AG10803 (cell line): ENCODE results near the gene ADPRHL1.

Source experiments
- DNase-seq: peaks from one replicate; pipeline ENCODE4 v3.0.0; 2010; ENCODE audit warnings: low read depth
- H3K4me3 ChIP-seq: 2 replicates; pipeline ENCODE4 v1.5.1; 2011; ENCODE audit warnings: mild to moderate bottlenecking, low read length, control low read depth
- TF ChIP-seq, protein P1 (sequence below): conservative IDR thresholded peaks from 2 replicates; pipeline ENCODE4 v1.5.1; 2011; ENCODE audit warnings: mild to moderate bottlenecking, low read length, control low read depth, inconsistent platforms

The ADPRHL1 gene

DNA sequence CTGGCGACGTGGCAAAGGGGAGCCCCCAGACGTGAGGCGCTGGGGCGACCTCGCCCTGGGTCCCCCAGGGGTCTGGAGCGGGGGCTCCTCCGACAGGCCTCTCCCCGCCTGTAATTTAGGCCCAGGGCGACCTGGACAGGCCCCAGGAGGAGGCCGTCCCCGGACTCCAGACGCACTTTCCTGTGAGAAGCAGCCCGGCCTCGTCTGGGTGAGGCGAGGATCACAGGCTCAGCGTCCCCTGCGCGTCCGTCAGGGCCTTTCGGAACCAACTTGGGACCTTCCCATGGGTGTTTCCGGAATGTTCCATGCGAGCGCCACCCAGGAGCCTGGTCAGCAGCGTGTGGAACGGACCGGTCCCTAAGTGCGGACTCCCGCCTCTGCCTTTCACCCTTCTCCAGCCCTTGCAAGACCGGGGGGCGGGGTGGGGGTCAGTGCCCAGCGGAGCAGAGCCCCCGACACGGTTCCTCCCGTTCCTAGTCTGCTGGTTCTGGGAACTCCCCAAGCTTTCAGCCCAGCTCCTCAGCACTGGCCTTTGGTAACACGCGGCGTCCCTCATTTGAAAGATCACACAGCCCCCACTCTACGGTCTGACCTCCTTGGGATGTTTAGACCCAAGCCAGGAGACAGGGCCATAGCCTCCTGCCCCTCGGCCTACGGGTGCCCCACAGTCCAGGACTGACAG lies 88.2 kb downstream of the ADPRHL1 start:
- H3K4me3 ChIP-seq, result 0 out of 2 replicates have a peak overlapping the region, but pooled peaks have one; percentile 35
- no peak for DNase-seq
- TF ChIP-seq, protein P1, sequence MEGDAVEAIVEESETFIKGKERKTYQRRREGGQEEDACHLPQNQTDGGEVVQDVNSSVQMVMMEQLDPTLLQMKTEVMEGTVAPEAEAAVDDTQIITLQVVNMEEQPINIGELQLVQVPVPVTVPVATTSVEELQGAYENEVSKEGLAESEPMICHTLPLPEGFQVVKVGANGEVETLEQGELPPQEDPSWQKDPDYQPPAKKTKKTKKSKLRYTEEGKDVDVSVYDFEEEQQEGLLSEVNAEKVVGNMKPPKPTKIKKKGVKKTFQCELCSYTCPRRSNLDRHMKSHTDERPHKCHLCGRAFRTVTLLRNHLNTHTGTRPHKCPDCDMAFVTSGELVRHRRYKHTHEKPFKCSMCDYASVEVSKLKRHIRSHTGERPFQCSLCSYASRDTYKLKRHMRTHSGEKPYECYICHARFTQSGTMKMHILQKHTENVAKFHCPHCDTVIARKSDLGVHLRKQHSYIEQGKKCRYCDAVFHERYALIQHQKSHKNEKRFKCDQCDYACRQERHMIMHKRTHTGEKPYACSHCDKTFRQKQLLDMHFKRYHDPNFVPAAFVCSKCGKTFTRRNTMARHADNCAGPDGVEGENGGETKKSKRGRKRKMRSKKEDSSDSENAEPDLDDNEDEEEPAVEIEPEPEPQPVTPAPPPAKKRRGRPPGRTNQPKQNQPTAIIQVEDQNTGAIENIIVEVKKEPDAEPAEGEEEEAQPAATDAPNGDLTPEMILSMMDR, result no peak

DNA sequence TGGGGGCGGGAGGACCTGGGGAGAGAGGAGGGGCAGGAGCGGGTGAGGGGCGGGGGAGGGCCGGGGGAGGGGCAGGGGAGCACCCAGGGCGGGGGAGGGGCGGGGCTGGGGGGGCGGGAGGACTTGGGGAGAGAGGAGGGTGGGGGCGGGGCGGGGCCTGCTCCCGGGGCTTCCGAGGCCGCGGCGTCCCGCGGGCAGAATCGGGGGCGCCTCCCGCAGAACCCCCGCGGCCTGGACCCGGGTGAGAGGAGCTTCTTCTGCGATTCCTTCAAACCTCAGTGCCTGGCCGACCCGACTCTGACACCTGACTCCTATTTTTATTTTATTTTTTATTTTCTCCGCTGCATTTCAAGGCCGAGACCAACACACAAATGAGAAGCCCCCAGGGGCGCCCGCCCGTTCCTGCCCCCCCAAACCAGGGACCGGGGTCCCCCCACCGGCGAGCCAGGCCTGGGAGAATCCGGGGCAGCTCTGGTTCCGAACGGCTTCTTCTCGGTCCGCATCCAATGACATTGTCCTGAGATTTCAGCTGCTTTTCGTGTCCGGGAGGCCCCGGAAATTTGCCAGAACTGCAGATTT lies 88.9 kb downstream of the ADPRHL1 start:
- TF ChIP-seq, protein P1, result no peak
- DNase-seq, result no peak
- peak overlapping the region; percentile 35 for H3K4me3 ChIP-seq

DNA sequence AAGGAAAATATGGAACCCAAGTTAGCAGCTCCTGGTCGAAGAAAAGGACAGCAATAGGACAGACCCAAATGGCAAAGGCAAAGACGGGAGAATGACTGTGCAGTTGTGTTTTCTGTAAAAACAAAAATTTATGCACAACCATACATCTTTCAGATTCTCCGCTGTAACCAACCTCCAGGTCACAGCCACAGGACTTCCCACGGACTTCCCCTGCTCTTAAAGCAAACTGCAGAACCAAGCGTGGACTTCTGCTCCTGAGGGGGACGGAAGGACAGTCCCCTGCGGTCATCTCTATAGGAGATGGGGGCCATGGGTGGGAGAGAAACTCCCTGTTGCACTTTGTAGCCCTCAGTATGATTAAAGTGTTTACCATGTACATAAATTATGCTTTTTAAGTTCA lies 91.9 kb downstream of the ADPRHL1 start:
- TF ChIP-seq, protein P1, result no peak
- no peak for DNase-seq
- H3K4me3 ChIP-seq, result no peak overlapping the region

DNA sequence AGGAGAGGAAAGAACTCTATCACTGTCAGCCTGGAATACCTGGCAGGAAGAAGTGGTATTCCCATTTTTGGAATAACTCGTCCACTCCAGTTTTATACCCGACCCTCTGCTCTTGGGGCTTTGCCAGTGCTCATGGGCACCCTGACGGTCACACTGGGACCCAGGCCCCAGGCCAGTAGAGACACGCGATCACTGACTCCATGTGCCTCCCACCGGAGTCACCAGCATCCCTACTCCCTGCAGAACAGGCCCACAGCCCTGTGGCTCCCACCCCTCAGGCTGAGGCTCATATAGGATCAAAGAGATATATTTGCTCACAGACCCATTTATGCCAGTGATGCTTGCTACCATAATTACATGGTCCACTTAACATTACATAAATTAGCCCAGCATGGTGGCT lies 92.8 kb downstream of the ADPRHL1 start:
- H3K4me3 ChIP-seq, result no peak overlapping the region
- TF ChIP-seq, protein P1, result no peak
- no peak for DNase-seq

DNA sequence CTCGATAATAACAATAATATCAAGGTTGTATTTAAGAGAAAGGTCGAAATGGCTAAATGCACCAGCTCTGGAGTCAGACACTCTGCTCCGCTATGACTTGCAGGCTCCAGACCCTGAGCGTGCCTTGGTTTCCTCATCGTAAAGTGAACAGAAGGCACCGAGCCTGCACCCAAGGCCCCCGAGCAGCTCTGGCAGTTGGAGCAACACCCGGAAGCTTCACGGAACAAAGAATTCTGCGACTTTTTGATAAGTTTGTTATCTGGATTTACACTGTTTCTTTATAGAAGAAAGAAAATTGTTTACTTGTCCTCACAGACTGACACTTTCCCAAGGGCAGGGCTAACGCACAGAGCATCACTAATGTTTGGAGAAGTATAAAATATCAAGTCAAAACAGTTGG lies 93.7 kb downstream of the ADPRHL1 start:
- TF ChIP-seq, protein P1, result no peak
- H3K4me3 ChIP-seq, result no peak overlapping the region
- no peak for DNase-seq

DNA sequence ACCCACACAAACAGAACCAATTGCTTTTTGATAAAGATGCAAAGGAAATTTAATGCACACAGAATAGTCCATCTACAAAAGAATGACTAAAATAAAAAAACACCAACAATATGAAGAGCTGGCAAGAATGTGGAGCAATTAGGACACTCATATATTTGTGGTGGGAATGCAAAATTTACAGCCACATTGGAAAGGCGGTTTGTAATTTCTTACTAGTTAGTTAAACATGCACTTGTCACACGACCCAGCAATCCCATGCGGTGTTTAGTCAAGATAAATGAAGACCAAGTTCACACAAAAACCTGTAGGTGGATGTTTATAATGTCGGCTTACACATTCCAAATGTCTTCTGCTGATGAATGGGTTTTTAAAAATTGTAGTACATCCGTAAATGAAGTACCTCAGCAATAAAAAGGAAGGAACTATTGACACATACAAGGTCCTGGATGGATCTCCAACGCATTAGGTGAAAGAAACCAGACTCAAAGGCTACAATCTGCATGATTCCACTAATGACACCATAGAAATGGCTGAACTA lies 94.6 kb downstream of the ADPRHL1 start:
- no peak overlapping the region for H3K4me3 ChIP-seq
- TF ChIP-seq, protein P1, result no peak

DNA sequence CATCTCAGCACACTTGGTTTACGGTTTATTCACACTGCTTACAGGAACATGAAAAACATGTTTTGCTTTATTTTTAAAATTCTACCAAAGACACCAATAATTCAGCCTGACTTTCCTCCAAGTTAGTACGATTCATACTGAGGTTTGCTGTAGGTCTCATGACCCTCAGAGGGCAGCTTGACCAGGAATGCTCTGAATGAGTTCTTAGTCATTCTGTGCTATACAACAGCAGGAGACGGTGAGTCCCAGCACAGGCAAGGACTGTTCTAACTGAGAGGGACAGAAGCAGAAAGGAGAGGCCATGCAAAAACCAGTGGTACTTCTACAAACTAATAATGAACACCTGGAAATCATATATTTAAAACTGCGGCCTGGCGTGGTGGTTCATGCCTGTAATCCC lies 95.8 kb downstream of the ADPRHL1 start:
- H3K4me3 ChIP-seq, result no peak overlapping the region
- TF ChIP-seq, protein P1, result no peak
- DNase-seq, result peak; percentile 49

More for the DNA sequence above, 94.6 kb downstream of the ADPRHL1 start:
- no peak for DNase-seq
